Fibroblast of pulmonary artery (primary cell): ENCODE measurements around the gene KRT77.

Experiments used
- DNase-seq: peaks from one replicate; pipeline ENCODE4 v3.0.0-alpha.2; 2010; ENCODE audit warnings: low read depth
- H3K4me3 ChIP-seq: replicated peaks from 2 replicates; pipeline ENCODE4 v1.5.1; 2011; ENCODE audit warnings: low read depth, mild to moderate bottlenecking, control low read depth, low read length, moderate library complexity
- CTCF ChIP-seq: IDR thresholded peaks from 2 replicates; pipeline ENCODE4 v1.5.1; 2011; ENCODE audit warnings: mild to moderate bottlenecking, control low read depth, low read length, inconsistent platforms; ENCODE audit errors: missing control alignments

Gene KRT77

GRCh38 chr12:52655720-52656124 is 47.6 kb downstream of the KRT77 start:
- no peak for DNase-seq
- no peak for TF ChIP-seq CTCF
- H3K4me3 ChIP-seq = no peak overlapping the region

- no peak for DNase-seq
- no peak overlapping the region for H3K4me3 ChIP-seq
- no peak for TF ChIP-seq CTCF
Observed at GRCh38 chr12:52655251-52655650, 48.1 kb downstream of the KRT77 start.

GRCh38 chr12:52651726-52652261 is 51.5 kb downstream of the KRT77 start, which contains the start of gene KRT2:
Gene KRT2, minus strand, starts transcription at chr12:52652211. Its CDS starts 69 bp downstream, at chr12:52652142.
- H3K4me3 ChIP-seq = no peak within 1 kb of the TSS
- DNase-seq = no peak
- TF ChIP-seq CTCF = no peak

GRCh38 chr12:52650520-52651081 is 52.7 kb downstream of the KRT77 start:
- H3K4me3 ChIP-seq = no peak overlapping the region
- DNase-seq = no peak
- no peak for TF ChIP-seq CTCF

- H3K4me3 ChIP-seq = no peak overlapping the region
- no peak for TF ChIP-seq CTCF
Observed at GRCh38 chr12:52649066-52649465, 54.3 kb downstream of the KRT77 start.

GRCh38 chr12:52648012-52648550 is 55.2 kb downstream of the KRT77 start:
- no peak for TF ChIP-seq CTCF
- no peak for DNase-seq
- no peak overlapping the region for H3K4me3 ChIP-seq

More at GRCh38 chr12:52649066-52649465, 54.3 kb downstream of the KRT77 start:
- no peak for DNase-seq

- DNase-seq = no peak
- TF ChIP-seq CTCF = no peak
- H3K4me3 ChIP-seq = no peak overlapping the region
Observed at GRCh38 chr12:52647601-52648000, 55.7 kb downstream of the KRT77 start.
